Naive thymus-derived CD4-positive, alpha-beta T cell (primary cell): ENCODE data around the gene GABRR1. TPM values are rescaled to one million over a fixed set of nuclear protein-coding genes. Genes with fewer than 3 reads are reported as not detected.

Experiments used
- ATAC-seq: fragments of 150-1000 bp; cut with Tn5 transposase; 2 replicates; pipeline ENCODE4 v1.10.0; 2021; ENCODE audit warnings: mild to moderate bottlenecking, moderate library complexity
- CTCF ChIA-PET: fragments of 350-600 bp; sonication (Branson Sonifier 250); formaldehyde crosslinking; loops from one replicate; lab custom pipeline; 2021; ENCODE audit warnings: antibody characterized with exemption; lab: Charles Lee
- POLR2A ChIA-PET: fragments of 350-600 bp; sonication (Branson Sonifier 250); formaldehyde crosslinking; loops from one replicate; lab custom pipeline; 2021; ENCODE audit warnings: antibody characterized with exemption, inconsistent platforms; lab: Charles Lee
- DNase-seq, 9 donors: peaks; one replicate each; pipeline versions ENCODE4 v3.0.0 to v3.0.0-alpha.2; 2020 to 2022; ENCODE audit warnings: mixed read lengths in 1 of 9
- H3K27ac ChIP-seq: one replicate; pipeline ENCODE4 v1.7.0; 2013; ENCODE audit warnings: mild to moderate bottlenecking, low read depth, low read length, moderate library complexity
- H3K27me3 ChIP-seq, 2 donors: one replicate each; pipeline ENCODE4 v1.7.0; 2013; ENCODE audit warnings: low read length in 2 of 2, mild to moderate bottlenecking in 2 of 2, moderate library complexity in 2 of 2; ENCODE audit not compliant: control insufficient read depth in 2 of 2, insufficient read depth in 2 of 2
- H3K36me3 ChIP-seq, 3 experiments: 1 replicate in 2 of 3; 2 replicates in 1 of 3; pipeline ENCODE4 v1.7.0; 2013; ENCODE audit warnings: low read length in 3 of 3, mild to moderate bottlenecking in 3 of 3, moderate library complexity in 1 of 3; ENCODE audit not compliant: insufficient read depth in 3 of 3, control insufficient read depth in 2 of 3
- H3K4me1 ChIP-seq, 2 donors: one replicate each; pipeline ENCODE4 v1.7.0; 2013; ENCODE audit warnings: low read length in 2 of 2, mild to moderate bottlenecking in 2 of 2, moderate library complexity in 1 of 2; ENCODE audit not compliant: control insufficient read depth in 2 of 2, insufficient read depth in 2 of 2
- H3K4me3 ChIP-seq: 2 replicates; pipeline ENCODE4 v1.7.0; 2013; ENCODE audit warnings: mild to moderate bottlenecking, low read length
- H3K9me3 ChIP-seq, 3 experiments: 1 replicate in 2 of 3; 2 replicates in 1 of 3; pipeline ENCODE4 v1.7.0; 2013; ENCODE audit warnings: low read length in 3 of 3; ENCODE audit not compliant: control insufficient read depth in 2 of 3
- H3K27ac Mint-ChIP-seq, 9 donors: one replicate each; pipeline ENCODE4 v1.8.0; 2020 to 2022; ENCODE audit warnings: mixed read lengths in 9 of 9, mild to moderate bottlenecking in 8 of 9, moderate library complexity in 5 of 9, inconsistent platforms in 2 of 9
- H3K27me3 Mint-ChIP-seq, 5 donors: one replicate each; pipeline ENCODE4 v1.8.0; 2021 to 2022; ENCODE audit warnings: mixed read lengths in 5 of 5, mild to moderate bottlenecking in 1 of 5
- H3K36me3 Mint-ChIP-seq, 5 donors: one replicate each; pipeline ENCODE4 v1.8.0; 2020 to 2022; ENCODE audit warnings: mixed read lengths in 5 of 5, mild to moderate bottlenecking in 3 of 5, inconsistent platforms in 1 of 5
- H3K4me1 Mint-ChIP-seq, 7 donors: one replicate each; pipeline ENCODE4 v1.8.0; 2020 to 2022; ENCODE audit warnings: mixed read lengths in 7 of 7, mild to moderate bottlenecking in 3 of 7, inconsistent platforms in 1 of 7
- H3K4me3 Mint-ChIP-seq, 10 donors: one replicate each; pipeline ENCODE4 v1.8.0; 2020 to 2022; ENCODE audit warnings: mild to moderate bottlenecking in 10 of 10, mixed read lengths in 10 of 10, moderate library complexity in 6 of 10, inconsistent platforms in 2 of 10
- H3K9me3 Mint-ChIP-seq, 11 donors: one replicate each; pipeline ENCODE4 v1.8.0; 2020 to 2022; ENCODE audit warnings: mixed read lengths in 11 of 11, mild to moderate bottlenecking in 4 of 11, inconsistent platforms in 1 of 11, moderate library complexity in 1 of 11
- intact Hi-C, 2 donors: fragments of 100-400 bp; cut with micrococcal nuclease; formaldehyde crosslinking; loops; one replicate each; pipeline ENCODE4 v1.15.1; 2023
- polyA plus RNA-seq, 2 donors: library from polyadenylated mRNA; unstranded; fragments of 300-500 nt; fragmentation: Illumina TruSeq; gene quantifications; one replicate each; pipeline ENCODE4 v1.2.3, GENCODE V29; 2021
- total RNA-seq, 6 experiments: library from RNA in 5 of 6; stranded (reverse) in 5 of 6; gene quantifications; 1 replicate in 5 of 6; 2 replicates in 1 of 6; pipeline ENCODE4 v1.2.3 and lab custom pipeline; 2021 to 2026

Gene GABRR1
- total and polyA plus RNA-seq, 7 experiments from 2014 or later = not detected

- Mint-ChIP-seq H3K36me3 (no peaks in the 10 kb centered on the region), H3K27ac (no peak overlapping the region), H3K27me3 (peaks cover 4 to 16% (median 16%) of the 10 kb centered on the region in 5 donors), H3K9me3 (peaks cover 0 to 9% (median 0%) of the 10 kb centered on the region in 11 donors), H3K4me1 (peaks cover 0 to 6% (median 0%) of the 10 kb centered on the region in 7 donors), H3K4me3 (no peak overlapping the region)
- Histone ChIP-seq H3K4me3 (no peak overlapping the region), H3K27ac (no peak overlapping the region), H3K4me1 (no peaks in the 10 kb centered on the region), H3K9me3 (no peaks in the 10 kb centered on the region), H3K27me3 (no peaks in the 10 kb centered on the region), H3K36me3 (no peaks in the 10 kb centered on the region)
- ChIA-PET CTCF (no interaction called here), POLR2A (interaction anchor here (0.7 kb wide), 1 partner anchor 77 kb away, joined by 3 read pairs; no protein-coding TSS in a partner anchor)
- DNase-seq = no peak
- intact Hi-C loops = no loop called here
- no peak for ATAC-seq
Measured at GRCh38 chr6:89209457-89209856, 7.7 kb downstream of the GABRR1 start.

GRCh38 chr6:89208551-89208950 is 8.6 kb downstream of the GABRR1 start:
- ChIA-PET CTCF (no interaction called here), POLR2A (no interaction called here)
- no peaks in the 10 kb centered on the region for H3K27me3 ChIP-seq
- no peak for ATAC-seq
- no peaks in the 10 kb centered on the region for H3K36me3 ChIP-seq
- Mint-ChIP-seq H3K9me3 (peaks cover 0 to 4% (median 0%) of the 10 kb centered on the region in 11 donors), H3K36me3 (no peaks in the 10 kb centered on the region), H3K27ac (no peak overlapping the region), H3K27me3 (peaks cover 4 to 16% (median 10%) of the 10 kb centered on the region in 5 donors), H3K4me1 (peaks cover 0 to 6% (median 0%) of the 10 kb centered on the region in 7 donors), H3K4me3 (no peak overlapping the region)
- H3K4me1 ChIP-seq = no peaks in the 10 kb centered on the region
- H3K4me3 ChIP-seq = no peak overlapping the region
- intact Hi-C loops = no loop called here
- H3K9me3 ChIP-seq = no peaks in the 10 kb centered on the region
- DNase-seq = no peak
- H3K27ac ChIP-seq = no peak overlapping the region

GRCh38 chr6:89205819-89206218 is 11.3 kb downstream of the GABRR1 start:
- Histone ChIP-seq H3K4me3 (no peak overlapping the region), H3K4me1 (no peaks in the 10 kb centered on the region), H3K9me3 (no peaks in the 10 kb centered on the region), H3K27ac (no peak overlapping the region), H3K36me3 (no peaks in the 10 kb centered on the region), H3K27me3 (no peaks in the 10 kb centered on the region)
- ChIA-PET POLR2A (no interaction called here), CTCF (no interaction called here)
- no peak overlapping the region for H3K27ac Mint-ChIP-seq
- intact Hi-C loops = no loop called here
- no peaks in the 10 kb centered on the region for H3K36me3 Mint-ChIP-seq
- H3K4me1 Mint-ChIP-seq = peaks cover 0 to 3% (median 0%) of the 10 kb centered on the region in 7 donors
- no peak overlapping the region for H3K4me3 Mint-ChIP-seq
- ATAC-seq = no peak
- H3K9me3 Mint-ChIP-seq = no peaks in the 10 kb centered on the region
- peaks cover 0 to 5% (median 2%) of the 10 kb centered on the region in 5 donors for H3K27me3 Mint-ChIP-seq
- DNase-seq = no peak

- H3K9me3 ChIP-seq = no peaks in the 10 kb centered on the region
- ChIA-PET POLR2A (no interaction called here), CTCF (no interaction called here)
- H3K27ac Mint-ChIP-seq = no peak overlapping the region
- intact Hi-C loops = no loop called here
- no peak overlapping the region for H3K4me3 Mint-ChIP-seq
- no peaks in the 10 kb centered on the region for H3K36me3 Mint-ChIP-seq
- ATAC-seq = no peak
- H3K4me3 ChIP-seq = no peak overlapping the region
- H3K4me1 Mint-ChIP-seq = peaks cover 0 to 3% (median 0%) of the 10 kb centered on the region in 7 donors
- H3K36me3 ChIP-seq = no peaks in the 10 kb centered on the region
- no peaks in the 10 kb centered on the region for H3K4me1 ChIP-seq
- no peak overlapping the region for H3K27ac ChIP-seq
- no peaks in the 10 kb centered on the region for H3K27me3 Mint-ChIP-seq
- H3K27me3 ChIP-seq = no peaks in the 10 kb centered on the region
- no peak for DNase-seq
- no peaks in the 10 kb centered on the region for H3K9me3 Mint-ChIP-seq
Measured at GRCh38 chr6:89204096-89204495, 13.1 kb downstream of the GABRR1 start.

GRCh38 chr6:89200706-89201215 is 16.4 kb downstream of the GABRR1 start:
- no peak overlapping the region for H3K27ac ChIP-seq
- Mint-ChIP-seq H3K27ac (no peak overlapping the region), H3K27me3 (peaks cover 0 to 3% (median 0%) of the 10 kb centered on the region in 5 donors), H3K36me3 (no peaks in the 10 kb centered on the region), H3K4me3 (no peak overlapping the region), H3K4me1 (no peaks in the 10 kb centered on the region), H3K9me3 (peaks cover 0 to 6% (median 2%) of the 10 kb centered on the region in 11 donors)
- H3K9me3 ChIP-seq = peaks cover 0 to 1% (median 0%) of the 10 kb centered on the region in 3 experiments
- no peaks in the 10 kb centered on the region for H3K27me3 ChIP-seq
- H3K4me3 ChIP-seq = no peak overlapping the region
- intact Hi-C loops = no loop called here
- no peaks in the 10 kb centered on the region for H3K36me3 ChIP-seq
- ChIA-PET CTCF (interaction anchor here (0.6 kb wide), 1 partner anchor 92 kb away, joined by 3 read pairs; no protein-coding TSS in a partner anchor), POLR2A (no interaction called here)
- ATAC-seq = no peak
- H3K4me1 ChIP-seq = no peaks in the 10 kb centered on the region
- DNase-seq = no peak

- no peaks in the 10 kb centered on the region for H3K36me3 ChIP-seq
- ChIA-PET CTCF (no interaction called here), POLR2A (no interaction called here)
- peaks cover 0 to 6% (median 3%) of the 10 kb centered on the region in 5 donors for H3K27me3 Mint-ChIP-seq
- H3K4me3 Mint-ChIP-seq = no peak overlapping the region
- ATAC-seq (no peak), DNase-seq (no peak)
- no peaks in the 10 kb centered on the region for H3K27me3 ChIP-seq
- no peaks in the 10 kb centered on the region for H3K4me1 Mint-ChIP-seq
- no peaks in the 10 kb centered on the region for H3K4me1 ChIP-seq
- H3K36me3 Mint-ChIP-seq = peaks cover 0 to 5% (median 0%) of the 10 kb centered on the region in 5 donors
- intact Hi-C loops = no loop called here
- H3K9me3 Mint-ChIP-seq = peaks cover 4 to 17% (median 11%) of the 10 kb centered on the region in 11 donors
- no peak overlapping the region for H3K4me3 ChIP-seq
- no peak overlapping the region for H3K27ac ChIP-seq
- H3K9me3 ChIP-seq = peaks cover 0 to 10% (median 0%) of the 10 kb centered on the region in 3 experiments
- no peak overlapping the region for H3K27ac Mint-ChIP-seq
Measured at GRCh38 chr6:89199579-89199978, 17.6 kb downstream of the GABRR1 start.

GRCh38 chr6:89198235-89198634 is 18.9 kb downstream of the GABRR1 start:
- Histone ChIP-seq H3K4me3 (no peak overlapping the region), H3K27ac (no peak overlapping the region), H3K9me3 (peaks cover 0 to 15% (median 0%) of the 10 kb centered on the region in 3 experiments), H3K27me3 (no peaks in the 10 kb centered on the region), H3K36me3 (no peaks in the 10 kb centered on the region), H3K4me1 (no peaks in the 10 kb centered on the region)
- H3K4me1 Mint-ChIP-seq = no peaks in the 10 kb centered on the region
- no peak overlapping the region for H3K27ac Mint-ChIP-seq
- peaks cover 6 to 30% (median 14%) of the 10 kb centered on the region in 11 donors for H3K9me3 Mint-ChIP-seq
- peaks cover 2 to 10% (median 7%) of the 10 kb centered on the region in 5 donors for H3K27me3 Mint-ChIP-seq
- peaks cover 0 to 11% (median 0%) of the 10 kb centered on the region in 5 donors for H3K36me3 Mint-ChIP-seq
- CTCF ChIA-PET = no interaction called here
- no peak for DNase-seq
- H3K4me3 Mint-ChIP-seq = no peak overlapping the region
- no peak for ATAC-seq
- intact Hi-C loops = no loop called here
- POLR2A ChIA-PET = no interaction called here
